WTC11 (cell line): Measurements from ENCODE around the gene SLC1A4. TPM values are rescaled to one million over a fixed set of nuclear protein-coding genes. Genes with fewer than 3 reads are reported as not detected.

Source experiments
- ATAC-seq: fragments of 200-7000 bp; cut with Tn5 transposase; 2 replicates; pipeline ENCODE4 v1.10.0; 2021; ENCODE audit warnings: mild to moderate bottlenecking, moderate library complexity
- CTCF ChIA-PET: fragments of 300-600 bp; sonication (Branson Sonifier 250); formaldehyde crosslinking; loops from one replicate; lab custom pipeline; 2021; ENCODE audit warnings: antibody characterized with exemption; lab: Charles Lee
- POLR2A ChIA-PET: fragments of 350-600 bp; sonication (Branson Sonifier 250); formaldehyde crosslinking; loops from one replicate; lab custom pipeline; 2021; ENCODE audit warnings: antibody characterized with exemption; lab: Charles Lee
- DNase-seq: peaks from one replicate; pipeline ENCODE4 v3.0.0; 2021; ENCODE audit warnings: low spot score
- H3K27ac Mint-ChIP-seq: 2 replicates; pipeline ENCODE4 v1.8.0; 2021; ENCODE audit warnings: mixed read lengths
- H3K27me3 Mint-ChIP-seq: 2 replicates; pipeline ENCODE4 v1.8.0; 2021; ENCODE audit warnings: low read depth, mild to moderate bottlenecking, moderate library complexity, mixed read lengths
- H3K36me3 Mint-ChIP-seq: 2 replicates; pipeline ENCODE4 v1.8.0; 2021; ENCODE audit warnings: mixed read lengths
- H3K4me1 Mint-ChIP-seq: 2 replicates; pipeline ENCODE4 v1.8.0; 2022; ENCODE audit warnings: mixed read lengths
- H3K4me3 Mint-ChIP-seq: 2 replicates; pipeline ENCODE4 v1.8.0; 2021; ENCODE audit warnings: mild to moderate bottlenecking, moderate library complexity, mixed read lengths
- H3K9me3 Mint-ChIP-seq: 2 replicates; pipeline ENCODE4 v1.8.0; 2021; ENCODE audit warnings: mixed read lengths
- CBFB ChIP-seq: sonication (generic); formaldehyde crosslinking; IDR thresholded peaks from 2 replicates; pipeline ENCODE4 v1.8.1; 2022; ENCODE audit warnings: mild to moderate bottlenecking, low read depth, missing genetic modification reagents
- CREB1 ChIP-seq: sonication (generic); formaldehyde crosslinking; IDR thresholded peaks from 2 replicates; pipeline ENCODE4 v1.8.0; 2023; ENCODE audit warnings: mild to moderate bottlenecking, missing genetic modification reagents
- EMX1 ChIP-seq: fragments of 250-450 bp; sonication (Bioruptor Pico); IDR thresholded peaks from 2 replicates; pipeline ENCODE4 v1.8.0; 2021; ENCODE audit warnings: mild to moderate bottlenecking
- GRHL2 ChIP-seq: fragments of 250-450 bp; sonication (Bioruptor Pico); IDR thresholded peaks from 2 replicates; pipeline ENCODE4 v1.8.0; 2022; ENCODE audit warnings: mild to moderate bottlenecking, moderate library complexity; ENCODE audit not compliant: insufficient replicate concordance, severe bottlenecking
- JAZF1 ChIP-seq: fragments of 250-450 bp; sonication (Bioruptor Pico); IDR thresholded peaks from 2 replicates; pipeline ENCODE4 v1.9.0; 2021; ENCODE audit warnings: moderate library complexity, mild to moderate bottlenecking, inconsistent platforms
- NFYB ChIP-seq: sonication (generic); formaldehyde crosslinking; conservative IDR thresholded peaks from 2 replicates; pipeline ENCODE4 v1.8.0; 2022; ENCODE audit warnings: low read depth, missing genetic modification reagents
- OVOL2 ChIP-seq: fragments of 250-450 bp; sonication (Bioruptor Pico); IDR thresholded peaks from 2 replicates; pipeline ENCODE4 v1.9.0; 2021; ENCODE audit warnings: mild to moderate bottlenecking, borderline replicate concordance
- PRRX2 ChIP-seq: fragments of 250-450 bp; sonication (Bioruptor Pico); IDR thresholded peaks from 2 replicates; pipeline ENCODE4 v1.8.0; 2021; ENCODE audit warnings: mild to moderate bottlenecking
- RORB ChIP-seq: fragments of 250-450 bp; sonication (Bioruptor Pico); IDR thresholded peaks from 2 replicates; pipeline ENCODE4 v1.9.0; 2021; ENCODE audit warnings: mild to moderate bottlenecking
- SMAD4 ChIP-seq: sonication (generic); formaldehyde crosslinking; IDR thresholded peaks from 2 replicates; pipeline ENCODE4 v1.8.0; 2022; ENCODE audit warnings: mild to moderate bottlenecking, missing genetic modification reagents
- TEAD1 ChIP-seq: sonication (generic); formaldehyde crosslinking; IDR thresholded peaks from 2 replicates; pipeline ENCODE4 v1.8.0; 2022; ENCODE audit warnings: mild to moderate bottlenecking, missing genetic modification reagents
- TP53 ChIP-seq: sonication (generic); formaldehyde crosslinking; IDR thresholded peaks from 2 replicates; pipeline ENCODE4 v1.8.1; 2023; ENCODE audit warnings: mild to moderate bottlenecking, missing genetic modification reagents
- ZNF671 ChIP-seq: fragments of 250-450 bp; sonication (Bioruptor Pico); IDR thresholded peaks from 2 replicates; pipeline ENCODE4 v1.8.0; 2021; ENCODE audit warnings: mild to moderate bottlenecking
- total RNA-seq: library from RNA; stranded (reverse); gene quantifications from 3 replicates; pipeline ENCODE4 v1.2.3, GENCODE V29; 2021
- TF ChIP-seq, protein P1 (sequence below): sonication (generic); formaldehyde crosslinking; IDR thresholded peaks from 2 replicates; pipeline ENCODE4 v1.8.1; 2022; ENCODE audit warnings: mild to moderate bottlenecking, missing genetic modification reagents, moderate library complexity, borderline replicate concordance
- TF ChIP-seq, protein P2 (sequence below): fragments of 250-450 bp; sonication (Bioruptor Pico); IDR thresholded peaks from 2 replicates; pipeline ENCODE4 v1.9.0; 2021; ENCODE audit warnings: mild to moderate bottlenecking
- TF ChIP-seq, protein P3 (sequence below): fragments of 250-450 bp; sonication (Bioruptor Pico); IDR thresholded peaks from 2 replicates; pipeline ENCODE4 v1.9.0; 2021; ENCODE audit warnings: mild to moderate bottlenecking, borderline replicate concordance
- TF ChIP-seq, protein P4 (sequence below): sonication (generic); formaldehyde crosslinking; IDR thresholded peaks from 2 replicates; pipeline ENCODE4 v1.8.0; 2023; ENCODE audit warnings: missing genetic modification reagents

SLC1A4 gene
- total RNA-seq, 1 experiment from 2014 or later: 1.6 TPM

DNA sequence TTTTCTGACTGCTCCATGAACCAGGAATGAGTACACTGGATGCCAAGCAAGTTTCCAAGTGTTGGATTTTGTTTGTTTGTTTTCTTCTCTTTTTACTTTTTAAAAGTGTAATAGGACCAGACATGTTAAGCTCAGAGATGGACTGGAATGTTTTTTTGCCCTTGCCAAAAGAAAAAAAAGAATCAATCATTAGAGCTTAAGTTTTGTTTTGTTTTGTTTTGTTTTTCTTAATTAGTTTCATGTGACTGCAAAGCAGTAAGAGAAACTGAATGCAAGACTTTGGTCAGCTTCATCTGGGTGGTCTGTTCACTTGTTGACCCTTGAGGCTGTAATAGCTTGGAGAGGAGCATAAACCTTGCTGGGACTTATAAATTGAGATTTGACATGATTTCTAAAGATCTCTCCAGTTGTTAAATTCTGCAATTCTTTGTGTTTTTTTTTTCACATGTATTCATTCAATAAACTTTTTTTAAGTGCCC lies 42.4 kb upstream of the SLC1A4 start:
- Mint-ChIP-seq H3K9me3 (no peaks in the 10 kb centered on the region), H3K4me3 (no peak overlapping the region), H3K36me3 (no peaks in the 10 kb centered on the region), H3K4me1 (peaks cover 25% of the 10 kb centered on the region), H3K27ac (no peak overlapping the region), H3K27me3 (no peaks in the 10 kb centered on the region; the same call in 1 of the 2 replicates)
- POLR2A ChIA-PET: no interaction called here
- DNase-seq (no peak), ATAC-seq (no peak)
- TF ChIP-seq CBFB (no peak), SMAD4 (no peak), PRRX2 (no peak), RORB (CRISPR knock-in tag) (no peak), CREB1 (CRISPR knock-in tag) (no peak)
- TF ChIP-seq, protein P1, sequence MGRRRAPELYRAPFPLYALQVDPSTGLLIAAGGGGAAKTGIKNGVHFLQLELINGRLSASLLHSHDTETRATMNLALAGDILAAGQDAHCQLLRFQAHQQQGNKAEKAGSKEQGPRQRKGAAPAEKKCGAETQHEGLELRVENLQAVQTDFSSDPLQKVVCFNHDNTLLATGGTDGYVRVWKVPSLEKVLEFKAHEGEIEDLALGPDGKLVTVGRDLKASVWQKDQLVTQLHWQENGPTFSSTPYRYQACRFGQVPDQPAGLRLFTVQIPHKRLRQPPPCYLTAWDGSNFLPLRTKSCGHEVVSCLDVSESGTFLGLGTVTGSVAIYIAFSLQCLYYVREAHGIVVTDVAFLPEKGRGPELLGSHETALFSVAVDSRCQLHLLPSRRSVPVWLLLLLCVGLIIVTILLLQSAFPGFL (CRISPR knock-in tag): no peak
- CTCF ChIA-PET: interaction anchor here (0.6 to 1.7 kb wide), 3 partner anchors 24 to 175 kb away, joined by 3 to 6 read pairs (median 4); no protein-coding TSS in a partner anchor

DNA sequence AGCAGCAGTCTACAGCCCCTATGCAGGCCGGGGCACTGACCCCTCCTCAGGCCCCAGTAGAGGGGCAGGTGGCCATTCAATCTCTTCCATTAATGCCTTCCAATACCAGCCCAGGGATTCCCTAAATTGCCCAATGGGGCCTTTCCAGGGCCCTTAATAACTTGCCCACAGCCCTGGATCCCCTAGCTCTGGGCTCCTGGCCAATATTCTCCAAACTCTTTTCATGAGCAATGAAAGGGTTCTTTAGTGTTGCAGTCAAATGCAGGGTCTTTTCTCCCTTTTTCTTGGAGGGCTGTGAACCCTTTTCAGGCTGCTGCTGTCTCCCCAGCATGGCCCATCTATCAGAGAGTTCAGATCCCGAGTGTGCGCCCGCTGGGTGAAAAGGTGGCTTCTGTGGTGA lies 41.3 kb upstream of the SLC1A4 start:
- Mint-ChIP-seq H3K4me3 (no peak overlapping the region), H3K4me1 (peaks cover 25% of the 10 kb centered on the region), H3K36me3 (no peaks in the 10 kb centered on the region), H3K9me3 (no peaks in the 10 kb centered on the region), H3K27me3 (no peaks in the 10 kb centered on the region), H3K27ac (no peak overlapping the region)
- ChIA-PET POLR2A (no interaction called here), CTCF (interaction anchor here (1.7 kb wide), 1 partner anchor 25 kb away, joined by 6 read pairs; no protein-coding TSS in a partner anchor)
- ATAC-seq (no peak), DNase-seq (no peak)
- TF ChIP-seq CBFB: no peak
- TF ChIP-seq OVOL2 (CRISPR knock-in tag): no peak
- no peak for TF ChIP-seq SMAD4
- TF ChIP-seq ZNF671 (CRISPR knock-in tag): no peak
- no peak for TF ChIP-seq RORB (CRISPR knock-in tag)
- TF ChIP-seq, protein P2, sequence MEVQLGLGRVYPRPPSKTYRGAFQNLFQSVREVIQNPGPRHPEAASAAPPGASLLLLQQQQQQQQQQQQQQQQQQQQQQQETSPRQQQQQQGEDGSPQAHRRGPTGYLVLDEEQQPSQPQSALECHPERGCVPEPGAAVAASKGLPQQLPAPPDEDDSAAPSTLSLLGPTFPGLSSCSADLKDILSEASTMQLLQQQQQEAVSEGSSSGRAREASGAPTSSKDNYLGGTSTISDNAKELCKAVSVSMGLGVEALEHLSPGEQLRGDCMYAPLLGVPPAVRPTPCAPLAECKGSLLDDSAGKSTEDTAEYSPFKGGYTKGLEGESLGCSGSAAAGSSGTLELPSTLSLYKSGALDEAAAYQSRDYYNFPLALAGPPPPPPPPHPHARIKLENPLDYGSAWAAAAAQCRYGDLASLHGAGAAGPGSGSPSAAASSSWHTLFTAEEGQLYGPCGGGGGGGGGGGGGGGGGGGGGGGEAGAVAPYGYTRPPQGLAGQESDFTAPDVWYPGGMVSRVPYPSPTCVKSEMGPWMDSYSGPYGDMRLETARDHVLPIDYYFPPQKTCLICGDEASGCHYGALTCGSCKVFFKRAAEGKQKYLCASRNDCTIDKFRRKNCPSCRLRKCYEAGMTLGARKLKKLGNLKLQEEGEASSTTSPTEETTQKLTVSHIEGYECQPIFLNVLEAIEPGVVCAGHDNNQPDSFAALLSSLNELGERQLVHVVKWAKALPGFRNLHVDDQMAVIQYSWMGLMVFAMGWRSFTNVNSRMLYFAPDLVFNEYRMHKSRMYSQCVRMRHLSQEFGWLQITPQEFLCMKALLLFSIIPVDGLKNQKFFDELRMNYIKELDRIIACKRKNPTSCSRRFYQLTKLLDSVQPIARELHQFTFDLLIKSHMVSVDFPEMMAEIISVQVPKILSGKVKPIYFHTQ (CRISPR knock-in tag): no peak
- TF ChIP-seq PRRX2: no peak
- TF ChIP-seq, protein P3, sequence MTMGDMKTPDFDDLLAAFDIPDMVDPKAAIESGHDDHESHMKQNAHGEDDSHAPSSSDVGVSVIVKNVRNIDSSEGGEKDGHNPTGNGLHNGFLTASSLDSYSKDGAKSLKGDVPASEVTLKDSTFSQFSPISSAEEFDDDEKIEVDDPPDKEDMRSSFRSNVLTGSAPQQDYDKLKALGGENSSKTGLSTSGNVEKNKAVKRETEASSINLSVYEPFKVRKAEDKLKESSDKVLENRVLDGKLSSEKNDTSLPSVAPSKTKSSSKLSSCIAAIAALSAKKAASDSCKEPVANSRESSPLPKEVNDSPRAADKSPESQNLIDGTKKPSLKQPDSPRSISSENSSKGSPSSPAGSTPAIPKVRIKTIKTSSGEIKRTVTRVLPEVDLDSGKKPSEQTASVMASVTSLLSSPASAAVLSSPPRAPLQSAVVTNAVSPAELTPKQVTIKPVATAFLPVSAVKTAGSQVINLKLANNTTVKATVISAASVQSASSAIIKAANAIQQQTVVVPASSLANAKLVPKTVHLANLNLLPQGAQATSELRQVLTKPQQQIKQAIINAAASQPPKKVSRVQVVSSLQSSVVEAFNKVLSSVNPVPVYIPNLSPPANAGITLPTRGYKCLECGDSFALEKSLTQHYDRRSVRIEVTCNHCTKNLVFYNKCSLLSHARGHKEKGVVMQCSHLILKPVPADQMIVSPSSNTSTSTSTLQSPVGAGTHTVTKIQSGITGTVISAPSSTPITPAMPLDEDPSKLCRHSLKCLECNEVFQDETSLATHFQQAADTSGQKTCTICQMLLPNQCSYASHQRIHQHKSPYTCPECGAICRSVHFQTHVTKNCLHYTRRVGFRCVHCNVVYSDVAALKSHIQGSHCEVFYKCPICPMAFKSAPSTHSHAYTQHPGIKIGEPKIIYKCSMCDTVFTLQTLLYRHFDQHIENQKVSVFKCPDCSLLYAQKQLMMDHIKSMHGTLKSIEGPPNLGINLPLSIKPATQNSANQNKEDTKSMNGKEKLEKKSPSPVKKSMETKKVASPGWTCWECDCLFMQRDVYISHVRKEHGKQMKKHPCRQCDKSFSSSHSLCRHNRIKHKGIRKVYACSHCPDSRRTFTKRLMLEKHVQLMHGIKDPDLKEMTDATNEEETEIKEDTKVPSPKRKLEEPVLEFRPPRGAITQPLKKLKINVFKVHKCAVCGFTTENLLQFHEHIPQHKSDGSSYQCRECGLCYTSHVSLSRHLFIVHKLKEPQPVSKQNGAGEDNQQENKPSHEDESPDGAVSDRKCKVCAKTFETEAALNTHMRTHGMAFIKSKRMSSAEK (CRISPR knock-in tag): no peak
- TF ChIP-seq, protein P4, sequence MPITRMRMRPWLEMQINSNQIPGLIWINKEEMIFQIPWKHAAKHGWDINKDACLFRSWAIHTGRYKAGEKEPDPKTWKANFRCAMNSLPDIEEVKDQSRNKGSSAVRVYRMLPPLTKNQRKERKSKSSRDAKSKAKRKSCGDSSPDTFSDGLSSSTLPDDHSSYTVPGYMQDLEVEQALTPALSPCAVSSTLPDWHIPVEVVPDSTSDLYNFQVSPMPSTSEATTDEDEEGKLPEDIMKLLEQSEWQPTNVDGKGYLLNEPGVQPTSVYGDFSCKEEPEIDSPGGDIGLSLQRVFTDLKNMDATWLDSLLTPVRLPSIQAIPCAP: no peak
- no peak for TF ChIP-seq EMX1 (CRISPR knock-in tag)
- no peak for TF ChIP-seq JAZF1 (CRISPR knock-in tag)
- TF ChIP-seq TP53 (CRISPR knock-in tag): no peak
- TF ChIP-seq TEAD1 (CRISPR knock-in tag): no peak
- TF ChIP-seq GRHL2: no peak
- TF ChIP-seq NFYB (CRISPR knock-in tag): no peak
